Ecto neural progenitor cell (in vitro differentiated cells): ENCODE data around the gene DENND6A.
"Not testable (repeated sequence)": the region's sequence is repeated elsewhere in the genome, so short reads cannot be mapped to it uniquely, and the experiment has no call there.

Source experiments
- DNase-seq: peaks from one replicate; pipeline ENCODE4 v3.0.0-alpha.2; 2018; ENCODE audit warnings: low spot score

Gene DENND6A

GRCh38 chr3:57692396-57693147 lies at the start of gene DENND6A:
Gene DENND6A, minus strand, starts transcription at chr3:57693077. Its CDS starts 59 bp downstream, at chr3:57693018.
- DNase-seq, result peak; percentile 94

GRCh38 chr3:57740027-57740426 lies 47.1 kb upstream of the DENND6A start:
- DNase-seq, result no peak

DNA sequence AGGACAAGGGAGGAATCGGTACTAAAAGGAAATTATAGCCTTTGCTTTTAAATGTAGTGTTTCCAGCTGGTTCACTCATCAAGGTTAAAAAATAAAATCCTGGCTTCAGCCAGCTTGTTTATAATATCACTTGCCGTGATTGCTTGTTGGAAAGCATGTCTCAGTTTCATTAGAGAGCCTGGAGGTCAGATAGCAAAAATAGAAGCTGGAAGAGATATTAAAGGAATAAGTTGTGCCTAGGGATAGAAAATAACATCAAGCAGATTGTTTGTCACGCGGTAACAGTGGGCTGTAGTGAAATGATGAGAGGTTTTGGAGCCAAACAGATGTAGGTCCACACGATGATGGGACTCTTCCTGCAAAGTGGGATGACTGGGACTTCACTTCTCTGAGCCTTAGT lies 45.5 kb upstream of the DENND6A start:
- DNase-seq, result no peak

DNA sequence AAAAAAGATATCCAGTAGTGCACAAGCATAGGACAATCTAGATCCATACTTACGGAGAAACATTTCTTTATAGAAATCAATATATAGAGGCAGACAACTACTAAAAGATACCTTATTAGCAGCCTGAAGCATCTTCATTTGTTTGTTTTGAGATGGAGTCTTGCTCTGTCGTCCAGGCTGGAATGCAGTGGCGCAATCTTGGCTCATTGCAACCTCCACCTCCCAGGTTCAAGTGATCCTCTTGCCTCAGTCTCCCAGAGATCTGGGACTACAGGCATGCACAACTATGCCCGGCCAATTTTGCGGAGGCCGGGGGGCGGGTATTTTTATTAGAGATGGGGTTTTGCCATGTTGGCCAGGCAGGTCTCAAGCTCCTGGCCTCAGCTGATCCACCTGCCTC lies 45.0 kb upstream of the DENND6A start:
- DNase-seq, result no peak

- no peak for DNase-seq
Observed at GRCh38 chr3:57735405-57735804, 42.5 kb upstream of the DENND6A start.

DNA sequence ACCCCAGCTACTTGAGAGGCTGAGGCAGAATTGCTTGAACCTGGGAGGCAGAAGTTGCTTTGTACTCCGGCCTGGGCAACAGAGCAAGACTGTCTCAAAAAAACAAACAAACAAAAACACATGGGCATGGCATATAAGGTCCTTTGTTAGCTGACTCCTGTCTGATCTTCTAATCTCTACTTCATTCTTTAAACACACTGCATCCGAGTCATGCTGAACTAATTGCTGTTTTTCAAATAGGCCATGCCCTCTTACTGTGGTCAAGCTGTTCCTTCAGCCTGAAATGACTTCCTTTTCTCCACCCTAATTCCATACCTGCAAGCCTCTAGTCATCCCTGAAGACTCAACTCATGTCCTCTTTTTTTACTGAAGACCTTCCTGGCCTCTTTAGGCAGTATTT lies 40.9 kb upstream of the DENND6A start:
- no peak for DNase-seq

DNA sequence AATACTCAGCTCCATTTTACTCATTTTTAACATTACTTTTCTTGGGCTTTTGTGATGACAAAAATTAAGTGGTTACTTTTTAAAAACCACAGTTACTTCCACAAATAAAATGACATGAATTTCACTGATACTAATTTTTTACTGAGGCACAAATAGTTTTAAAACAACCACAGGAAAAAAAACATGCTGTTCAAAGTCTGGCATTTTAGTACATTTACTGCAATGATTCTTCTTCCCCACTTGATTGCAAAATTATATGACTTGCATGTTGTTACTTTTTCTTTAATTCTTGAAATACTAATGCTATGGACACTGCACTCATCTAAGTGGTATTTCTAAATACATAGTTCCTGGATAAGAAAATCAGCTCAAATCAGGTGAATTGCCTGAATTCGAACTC lies 38.4 kb upstream of the DENND6A start:
- DNase-seq, result no peak

DNA sequence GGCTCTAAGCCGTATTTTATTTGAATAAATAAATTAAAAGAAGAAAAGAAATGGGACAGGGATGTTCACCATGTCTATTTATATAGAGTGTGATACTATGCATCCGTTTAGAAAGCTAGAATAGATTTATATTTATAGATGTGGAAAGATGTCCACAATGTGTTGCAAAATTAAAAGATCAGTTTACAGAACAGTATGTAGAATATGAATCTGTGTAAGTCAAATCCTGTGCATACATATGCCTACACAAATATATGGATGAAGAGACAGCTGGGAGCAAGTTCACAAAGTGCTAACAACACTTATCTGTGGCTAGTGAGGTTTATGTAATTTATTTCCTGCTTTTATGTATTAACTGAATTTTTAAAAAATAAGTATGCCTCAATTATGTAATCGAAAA lies 37.8 kb upstream of the DENND6A start:
- no peak for DNase-seq

DNA sequence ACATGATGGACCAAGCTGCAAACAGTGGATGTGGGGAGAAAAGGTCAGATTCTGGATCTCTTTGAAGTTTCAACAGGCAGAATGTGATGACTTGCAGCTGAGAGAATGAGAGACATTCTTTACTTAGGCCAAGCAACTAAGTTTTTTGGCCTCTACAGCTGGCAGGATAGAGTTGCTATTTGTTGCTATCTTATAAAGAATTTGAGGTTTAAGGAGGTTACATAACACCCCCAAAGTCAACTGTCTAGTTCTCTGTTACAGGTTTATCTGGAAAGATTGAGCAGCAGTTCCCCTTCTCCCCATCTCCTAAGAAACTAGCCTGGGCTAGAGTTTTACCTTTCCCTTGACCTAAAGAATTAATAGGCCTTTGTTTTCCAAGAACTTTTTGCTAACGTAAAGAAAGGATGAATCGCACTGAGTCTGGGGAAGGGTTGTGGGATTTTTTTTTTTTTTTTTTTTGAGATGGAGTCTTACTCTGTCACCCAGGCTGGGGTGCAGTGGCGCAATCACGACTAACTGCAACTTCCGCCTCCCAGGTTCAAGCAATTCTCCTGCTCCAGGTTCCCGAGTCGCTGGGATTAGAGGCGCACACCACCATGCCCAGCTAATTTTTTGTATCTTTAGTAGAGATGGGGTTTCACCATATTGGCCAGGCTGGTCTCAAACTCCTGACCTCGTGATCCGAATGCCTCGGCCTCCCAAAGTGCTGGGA lies 36.6 kb upstream of the DENND6A start:
- DNase-seq, result no peak

DNA sequence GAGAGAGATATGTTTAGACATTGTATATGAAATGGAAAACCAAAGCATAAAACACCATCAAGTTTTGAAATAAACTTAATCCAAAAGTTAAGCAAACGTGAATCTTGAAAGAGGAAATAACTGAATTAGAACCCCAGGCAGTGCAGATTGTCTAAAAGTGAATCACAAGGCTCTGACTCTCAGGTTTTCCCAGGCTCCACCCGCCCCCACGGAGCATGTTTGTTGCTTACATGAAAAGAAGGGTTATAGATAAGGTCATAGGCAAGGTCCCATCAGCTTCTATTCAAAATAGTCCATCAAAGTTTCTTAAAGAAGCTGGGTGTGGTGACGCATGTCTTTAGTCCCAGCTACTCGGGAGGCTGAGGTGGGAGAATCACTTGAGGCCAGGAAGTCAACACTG lies 34.2 kb upstream of the DENND6A start:
- DNase-seq, result no peak

DNA sequence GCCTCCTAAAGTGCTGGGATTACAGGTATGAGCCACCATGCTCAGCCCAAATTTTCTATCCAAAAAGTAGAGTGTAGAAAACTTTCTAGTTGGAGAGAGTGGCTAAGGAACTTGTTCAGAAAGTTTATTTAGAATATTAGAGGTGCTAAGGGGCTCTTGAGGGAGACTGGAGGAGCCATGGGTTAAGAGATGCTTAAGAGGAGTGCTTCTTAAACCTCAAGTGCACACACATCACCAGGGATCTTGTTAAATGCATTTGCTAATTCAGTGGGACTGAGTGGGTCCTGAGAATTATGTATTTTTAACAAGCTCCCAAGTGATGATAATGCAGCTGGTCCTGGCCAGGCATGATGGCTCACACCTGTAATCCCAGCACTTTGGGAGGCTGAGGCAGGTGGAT lies 33.5 kb upstream of the DENND6A start:
- DNase-seq, result no peak

- DNase-seq, result no peak
Observed at GRCh38 chr3:57718118-57718517, 25.2 kb upstream of the DENND6A start.

GRCh38 chr3:57717205-57717868 lies 24.5 kb upstream of the DENND6A start:
- DNase-seq, result no peak

DNA sequence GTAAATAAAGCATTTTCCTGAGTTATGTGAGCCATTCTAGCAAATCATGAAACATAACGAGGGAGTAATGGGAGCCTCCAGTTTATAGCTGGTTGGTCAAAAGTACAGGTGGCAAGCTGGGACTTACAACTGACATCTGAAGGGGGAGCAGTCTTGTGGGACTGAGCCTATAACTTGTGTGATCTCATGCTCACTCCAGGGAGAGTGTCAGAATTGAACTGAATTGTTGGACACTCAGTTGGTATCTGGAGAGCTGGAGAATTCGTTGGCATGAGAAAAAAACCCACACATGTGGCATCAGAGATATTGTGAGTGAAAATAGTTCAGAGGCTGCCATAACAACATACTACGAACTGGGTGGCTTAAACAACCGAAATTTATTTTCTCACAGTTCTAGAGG lies 22.8 kb upstream of the DENND6A start:
- DNase-seq, result no peak

- DNase-seq, result no peak
Observed at GRCh38 chr3:57709559-57709958, 16.7 kb upstream of the DENND6A start.

- no peak for DNase-seq
Observed at GRCh38 chr3:57709031-57709430, 16.2 kb upstream of the DENND6A start.

- DNase-seq, result no peak
Observed at GRCh38 chr3:57706462-57706861, 13.6 kb upstream of the DENND6A start.

DNA sequence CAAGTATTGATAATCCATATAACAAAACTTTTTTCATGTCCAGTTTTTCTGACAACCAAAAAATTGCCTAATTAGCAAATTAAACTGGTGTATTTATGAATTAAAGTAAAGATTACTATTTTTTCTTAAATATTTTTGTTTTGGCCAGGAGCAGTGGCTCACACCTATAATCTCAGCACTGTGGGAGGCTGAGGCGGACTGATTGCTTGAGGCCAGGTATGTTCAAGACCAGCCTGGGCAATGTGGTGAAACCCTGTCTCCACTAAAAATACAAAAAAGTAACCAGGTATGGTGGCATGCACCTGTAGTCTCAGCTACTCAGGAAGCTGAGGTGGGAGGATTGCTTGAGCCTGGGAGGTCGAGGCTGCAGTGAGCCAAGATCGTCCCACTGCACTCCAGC lies 12.5 kb upstream of the DENND6A start:
- not testable (repeated sequence) for DNase-seq

GRCh38 chr3:57701781-57702180 lies 8.9 kb upstream of the DENND6A start:
- no peak for DNase-seq

DNA sequence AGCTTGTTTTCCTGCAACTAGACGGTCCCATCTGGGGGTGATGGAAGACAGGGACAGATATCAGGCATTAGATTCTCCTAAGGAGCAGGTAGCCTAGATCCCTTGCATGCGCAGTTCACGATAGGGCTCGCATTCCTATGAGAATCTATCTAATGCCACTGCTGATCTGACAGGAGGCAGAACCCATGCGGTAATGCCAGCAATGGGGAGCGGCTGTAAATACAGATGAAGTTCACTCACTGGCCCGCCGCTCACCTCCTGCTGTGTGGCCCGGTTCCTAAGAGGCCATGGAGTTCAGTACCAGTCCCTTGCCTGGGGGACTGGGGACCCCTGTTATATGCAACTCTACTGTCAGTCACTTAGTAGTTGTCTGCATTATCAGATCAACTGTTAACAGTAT lies 7.9 kb upstream of the DENND6A start:
- DNase-seq, result no peak

DNA sequence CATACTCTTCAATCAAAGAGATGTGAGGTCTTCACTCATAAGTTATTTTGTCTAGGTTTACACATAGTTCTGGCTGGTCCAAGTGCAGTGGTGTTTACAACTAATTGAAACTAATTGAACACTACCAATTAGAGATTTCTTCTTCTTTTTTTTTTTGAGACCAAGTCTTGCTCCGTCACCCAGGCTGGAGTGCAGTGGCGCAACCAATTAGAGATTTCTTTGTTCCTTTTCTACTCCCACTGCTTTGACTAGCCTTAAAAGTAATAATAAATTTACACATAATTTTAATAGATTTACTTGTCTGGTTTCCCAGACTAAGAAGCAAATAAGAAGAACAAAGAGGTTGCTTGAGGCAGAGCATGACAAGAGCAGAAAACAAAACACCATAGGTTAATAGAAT lies 6.7 kb upstream of the DENND6A start:
- DNase-seq, result no peak

GRCh38 chr3:57696801-57697321 lies 4.0 kb upstream of the DENND6A start:
- DNase-seq, result no peak

DNA sequence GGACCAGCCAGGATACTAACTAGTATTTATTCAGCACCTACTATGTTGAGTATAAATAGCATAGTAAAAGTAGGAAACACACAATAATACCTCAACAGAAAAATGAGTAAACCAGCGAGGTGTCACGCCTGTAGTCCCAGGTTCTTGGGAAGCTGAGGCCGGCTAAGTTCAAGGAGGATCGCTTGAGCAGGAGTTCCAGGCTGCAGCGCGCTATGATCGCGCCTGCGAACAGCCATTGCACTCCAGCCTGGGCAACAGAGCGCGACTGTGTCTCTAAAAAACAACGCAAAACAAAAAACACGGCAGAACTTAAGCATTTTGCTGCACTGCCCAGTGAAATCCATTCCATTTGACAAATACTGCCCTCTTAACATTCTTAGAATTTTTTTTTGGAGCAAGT lies 1.3 kb upstream of the DENND6A start:
- no peak for DNase-seq
